MV-4-11 (cell line): ENCODE data around the gene CES2.

Source experiments
- DNase-seq: peaks from one replicate; lab custom pipeline; 2025; lab: John Stamatoyannopoulos, UW

Gene CES2

DNA sequence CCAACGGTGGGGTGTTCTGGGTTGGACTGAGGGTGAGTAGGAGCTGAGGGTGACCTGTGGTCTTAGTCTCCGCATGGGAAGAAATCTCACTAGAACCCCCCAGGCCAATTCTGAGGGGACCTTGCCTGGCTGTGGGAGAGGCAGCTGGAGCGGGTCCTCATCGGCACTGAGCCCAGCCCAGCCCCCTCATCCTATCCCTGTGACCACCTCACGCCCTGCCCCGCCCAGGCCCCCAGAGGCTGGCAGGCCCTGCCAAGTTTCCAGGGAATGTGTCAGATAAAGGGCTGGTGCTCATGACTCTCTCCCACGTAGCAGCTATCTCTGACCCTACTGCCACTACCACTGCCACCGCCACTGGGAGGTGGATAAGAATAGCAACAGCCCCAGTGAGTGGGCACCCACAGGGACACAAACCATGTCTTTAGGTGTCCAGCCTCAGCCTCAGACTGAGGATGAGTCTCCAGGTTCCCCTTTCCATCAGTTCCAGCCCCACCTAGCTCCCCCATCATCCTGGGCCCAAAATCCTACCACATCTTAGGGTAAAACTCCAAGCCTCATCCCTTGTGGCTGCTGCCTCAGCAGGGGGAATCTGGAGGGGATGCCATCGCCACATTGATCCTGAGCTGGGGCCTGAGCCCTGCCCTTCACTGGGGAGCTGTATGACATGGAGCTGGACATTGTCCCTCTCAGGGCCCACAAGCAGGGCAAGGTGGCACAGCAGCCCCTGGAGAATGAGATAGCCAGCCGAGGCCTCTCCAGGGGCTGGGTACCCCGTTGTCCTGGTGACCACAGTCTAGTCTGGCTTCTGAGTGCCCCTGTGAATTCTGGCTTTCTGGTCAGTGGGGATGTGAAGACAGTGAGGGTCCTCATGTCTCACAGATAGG lies 31.5 kb upstream of the CES2 start:
- DNase-seq, result no peak

DNA sequence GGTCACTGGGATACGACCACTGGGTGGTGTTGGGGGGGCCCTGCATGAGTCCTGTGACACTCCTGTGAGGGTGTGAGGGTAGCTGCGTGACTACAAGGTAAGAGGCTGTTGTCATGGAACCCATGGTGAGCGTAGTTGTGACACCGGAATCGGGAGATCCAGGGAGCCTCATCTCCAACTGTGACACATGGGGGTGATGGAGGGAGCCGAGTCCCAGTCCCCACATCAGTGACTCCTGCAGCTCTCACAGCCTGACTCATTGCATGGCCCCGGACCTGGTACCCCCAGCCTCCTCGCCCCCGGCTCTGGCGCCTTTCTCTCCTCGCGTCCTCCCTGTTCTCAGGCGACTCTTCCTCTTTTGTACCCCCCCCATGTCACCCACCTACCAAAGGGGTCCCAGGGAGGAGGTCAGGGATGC lies 30.9 kb upstream of the CES2 start:
- DNase-seq, result no peak

DNA sequence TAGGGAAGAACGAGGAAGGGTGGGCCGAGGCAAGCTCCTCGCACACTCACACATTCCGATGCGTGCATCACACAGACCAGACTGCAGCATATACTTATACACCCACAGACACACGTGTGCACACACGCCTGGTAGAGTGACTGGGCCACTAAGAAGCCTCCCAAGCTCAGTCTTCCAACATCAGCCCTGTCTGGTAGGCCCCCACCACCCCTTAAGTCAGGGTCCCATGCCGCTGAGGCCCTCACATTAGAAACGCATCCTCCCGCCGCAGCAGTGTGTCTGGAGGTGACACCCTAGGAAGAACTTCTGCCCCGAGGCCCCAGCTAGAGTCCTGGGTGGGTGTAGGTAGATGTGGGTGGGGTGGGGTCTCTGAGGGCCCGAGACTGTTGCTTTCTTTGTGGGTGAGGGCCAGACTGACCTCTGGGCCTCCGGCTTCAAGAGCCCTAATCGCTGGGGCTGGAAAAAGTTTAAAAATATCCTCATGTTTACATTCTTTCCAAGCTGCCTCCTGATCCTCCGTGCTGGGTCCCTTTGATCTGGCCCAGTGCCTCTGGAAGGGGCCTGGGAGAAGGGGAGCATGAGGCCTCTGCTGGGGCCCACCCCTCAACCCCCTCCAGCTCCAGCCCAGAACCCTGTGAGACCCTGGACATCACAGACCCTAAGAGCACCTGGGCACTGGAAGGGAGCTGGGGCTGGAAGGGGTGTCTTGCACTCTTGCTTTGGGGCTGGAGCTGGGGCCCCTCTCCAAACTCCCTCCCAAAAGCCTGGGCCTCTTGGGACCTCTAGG lies 30.3 kb upstream of the CES2 start:
- DNase-seq, result no peak

DNA sequence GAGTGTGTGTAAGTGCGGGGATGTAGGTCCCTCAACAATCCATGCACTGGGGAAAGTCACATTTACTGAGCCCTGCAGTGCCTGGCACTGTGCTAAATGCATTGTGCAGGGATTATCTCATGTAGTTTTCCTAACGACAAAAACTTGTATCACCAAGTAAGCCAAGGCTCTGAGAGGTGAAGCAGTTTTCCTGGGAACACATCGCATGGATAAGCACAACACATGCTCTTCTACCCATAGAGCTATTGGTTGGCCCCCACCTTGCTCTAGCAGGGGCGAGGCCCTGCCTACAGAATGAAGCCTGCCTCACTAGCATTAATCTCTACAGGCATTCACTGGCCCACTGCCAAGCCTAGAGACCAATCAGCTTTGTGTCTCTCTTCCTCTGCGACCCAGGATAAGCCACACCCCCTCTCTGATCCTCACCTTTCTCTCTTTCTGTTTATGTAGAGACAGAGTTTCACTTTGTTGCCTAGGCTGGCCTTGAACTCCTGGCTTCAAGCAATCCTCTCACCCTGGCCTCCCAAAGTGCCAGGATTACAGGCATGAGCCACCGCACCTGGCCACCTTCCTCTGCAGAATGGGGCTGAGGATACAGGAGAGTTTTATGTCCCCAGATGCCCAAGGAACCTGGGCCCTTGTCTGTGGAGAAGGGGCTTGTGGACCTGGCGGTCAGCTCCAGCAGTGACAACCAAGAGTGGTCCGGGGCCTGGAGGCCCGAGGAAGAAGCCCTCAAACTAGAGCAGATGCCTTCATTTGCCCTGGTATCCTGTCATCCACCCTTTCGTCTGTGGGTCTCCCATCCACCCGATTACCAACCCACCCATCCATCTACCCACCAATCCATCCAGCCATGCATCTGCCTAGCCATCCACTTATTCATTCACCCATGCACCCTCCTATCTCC lies 29.4 kb upstream of the CES2 start:
- DNase-seq, result no peak

DNA sequence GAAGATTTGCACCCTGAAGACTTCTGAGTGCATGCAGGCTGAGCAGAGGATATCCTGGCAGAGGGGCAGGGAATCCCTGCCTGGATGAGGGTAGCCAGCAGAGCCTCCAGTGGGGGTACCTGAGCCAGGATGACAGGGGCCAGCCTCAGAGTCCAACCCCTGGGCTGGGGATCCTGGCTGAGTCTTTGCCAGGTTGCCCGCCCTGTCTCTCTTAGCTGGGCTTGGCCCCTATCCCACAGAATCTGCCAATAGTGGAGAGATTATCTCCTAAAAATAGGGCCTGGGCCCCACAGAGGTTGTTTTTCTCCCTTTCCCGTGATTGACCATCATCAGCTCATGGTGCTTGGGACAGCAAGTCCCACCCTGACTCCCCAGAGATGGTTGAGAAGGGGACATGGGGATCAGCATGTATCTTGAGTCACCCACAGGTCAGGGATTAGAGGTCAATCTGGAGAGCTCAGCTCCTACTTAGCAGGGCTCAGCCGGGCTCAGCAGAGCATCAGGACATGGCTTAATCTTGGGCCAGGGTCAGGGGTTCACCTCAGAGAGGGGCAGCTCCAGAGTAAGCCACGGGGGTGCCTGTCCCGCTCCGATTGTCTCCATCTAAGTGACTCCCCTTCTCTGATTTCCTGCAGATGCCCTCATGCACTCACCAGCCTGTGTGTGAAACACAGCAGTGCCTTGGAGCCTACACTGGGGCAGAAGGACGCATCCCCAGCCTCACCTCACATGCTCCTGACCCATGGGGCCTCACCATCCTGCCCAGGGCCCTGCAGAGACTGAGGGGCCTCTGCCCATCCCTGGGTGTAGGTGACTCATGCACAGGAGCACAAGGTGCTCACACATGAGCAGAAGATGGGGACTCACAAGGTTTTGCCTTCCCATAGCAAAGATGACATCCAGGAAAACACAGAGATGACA lies 28.1 kb upstream of the CES2 start:
- DNase-seq, result no peak

DNA sequence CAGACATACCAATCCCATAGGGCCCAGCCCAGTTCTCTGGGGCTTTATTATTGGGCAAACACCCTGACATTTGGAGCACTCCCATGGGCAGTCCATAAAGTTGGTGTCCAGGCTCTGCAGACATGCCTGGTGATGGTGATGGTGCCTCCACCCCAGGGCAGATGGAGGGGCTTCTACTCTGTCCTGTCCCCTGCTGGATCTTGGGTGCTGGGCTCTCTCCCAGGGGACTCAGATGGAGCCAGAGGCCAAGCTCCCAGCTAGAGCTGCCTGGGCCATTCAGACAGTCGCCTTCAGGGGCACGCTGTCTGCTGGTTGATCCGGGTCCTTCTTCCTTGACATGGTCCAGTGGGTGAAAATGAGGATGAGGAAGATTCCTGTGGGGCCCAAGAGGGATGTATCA lies 27.2 kb upstream of the CES2 start:
- no peak for DNase-seq

DNA sequence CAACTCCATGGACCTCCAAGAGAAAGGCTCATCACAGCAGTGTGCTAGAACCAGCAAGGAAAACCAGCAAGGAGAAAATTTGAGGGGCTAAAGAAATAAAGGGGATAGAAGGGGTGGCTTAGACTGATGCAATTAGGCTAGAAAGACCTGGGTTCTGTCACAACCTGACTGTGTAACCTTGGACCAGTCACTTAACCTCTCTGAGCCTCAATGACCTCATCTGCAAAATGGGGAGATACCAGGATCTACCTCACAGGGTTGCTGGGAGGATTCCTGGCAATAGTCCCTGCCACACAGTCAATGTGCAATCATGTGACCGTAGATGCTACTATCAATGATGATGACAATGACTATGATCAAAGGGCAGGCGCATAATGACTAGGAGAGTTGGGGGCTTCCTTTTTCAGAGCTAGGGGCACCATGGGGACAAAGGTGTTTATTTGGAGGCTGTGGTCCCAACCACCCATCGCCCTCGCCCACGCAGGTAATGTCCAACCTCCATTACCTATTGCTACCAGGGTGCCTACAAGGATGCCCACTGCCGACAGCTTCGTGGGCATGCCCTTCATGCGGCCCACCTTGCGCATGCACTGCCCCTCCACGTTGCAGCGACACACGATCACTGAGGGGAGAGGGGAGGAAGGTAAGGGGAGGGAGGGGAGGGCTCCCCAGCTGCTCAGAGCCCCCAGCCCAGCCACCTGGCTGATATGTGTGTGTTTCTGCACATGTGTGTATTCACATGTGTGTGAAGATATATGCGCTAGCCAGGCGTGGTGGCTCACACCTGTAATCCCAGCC lies 26.4 kb upstream of the CES2 start:
- DNase-seq, result no peak

DNA sequence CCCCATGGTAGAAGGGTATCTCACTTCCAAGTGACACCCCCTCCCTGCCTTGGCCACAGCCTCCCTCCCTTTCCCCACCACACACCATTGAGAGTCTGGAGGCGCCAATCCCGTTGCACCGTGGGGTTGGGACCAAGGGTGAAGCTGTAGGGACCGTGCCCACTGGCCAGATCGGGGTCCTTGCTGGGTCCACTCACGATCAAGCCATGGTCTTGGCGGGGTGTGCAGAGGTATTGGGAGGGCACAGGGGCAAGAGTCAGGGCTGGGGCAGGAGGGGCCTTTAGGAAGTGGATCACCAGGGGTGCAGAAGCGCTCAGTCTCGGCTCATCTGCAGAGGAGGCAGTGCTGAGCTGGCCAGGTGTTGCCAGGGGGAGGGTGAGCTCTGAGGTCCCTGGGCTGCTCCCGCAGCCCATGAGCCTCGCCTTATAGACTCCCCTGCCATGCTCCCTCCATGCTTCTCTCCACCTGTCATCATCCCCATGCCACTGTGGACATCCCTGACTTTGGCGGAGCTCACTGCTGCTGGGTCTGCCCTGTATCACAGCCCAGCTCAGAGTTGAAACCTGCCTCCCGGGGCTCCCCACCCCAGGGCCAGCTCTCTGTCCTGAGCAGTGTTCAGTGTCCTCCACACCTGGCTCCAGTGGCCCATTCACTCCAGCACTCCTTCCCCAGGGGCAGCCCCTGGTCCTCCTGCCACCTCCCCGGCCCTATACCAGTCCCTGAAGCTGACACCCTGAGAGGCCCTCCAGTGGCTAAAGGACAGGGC lies 25.0 kb upstream of the CES2 start:
- no peak for DNase-seq

DNA sequence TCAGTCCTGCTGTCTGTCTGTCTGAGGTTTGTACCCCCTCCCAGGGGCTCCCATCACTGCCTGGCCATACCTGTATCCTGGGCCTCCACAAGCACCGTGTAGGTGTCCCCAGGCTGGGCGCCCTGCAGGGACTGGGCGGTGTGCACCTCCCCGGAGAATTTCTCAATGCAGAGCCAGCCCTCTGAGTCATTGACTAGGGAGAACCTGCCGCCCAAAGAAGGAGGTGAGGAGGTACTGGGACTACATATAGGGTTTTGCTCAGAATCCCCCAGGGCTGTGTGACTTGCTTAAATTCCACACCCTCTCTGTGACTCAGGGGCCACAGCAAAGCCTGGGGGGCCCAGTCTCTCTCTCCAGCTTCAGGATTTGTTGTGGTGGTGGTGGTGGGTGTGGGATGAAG lies 24.2 kb upstream of the CES2 start:
- no peak for DNase-seq

DNA sequence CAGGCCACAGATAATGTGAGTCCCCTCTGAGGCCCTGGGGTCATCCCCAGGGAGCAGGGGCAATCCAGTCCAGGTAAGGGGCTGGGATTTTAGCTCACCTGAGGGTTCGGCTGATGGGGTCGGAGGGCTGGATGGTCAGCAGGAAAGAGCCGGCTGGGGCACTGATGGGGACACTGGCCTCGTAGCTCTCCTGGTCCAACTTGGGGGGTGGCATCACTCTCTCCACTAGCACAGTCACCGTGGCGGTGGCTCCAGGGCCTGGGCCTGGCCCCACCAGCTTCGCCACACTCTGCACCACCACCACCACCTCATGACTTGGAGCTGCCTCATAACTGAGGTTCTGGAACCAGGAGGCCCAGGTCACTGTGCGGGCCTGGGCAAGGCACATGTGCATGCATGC lies 23.5 kb upstream of the CES2 start:
- no peak for DNase-seq

DNA sequence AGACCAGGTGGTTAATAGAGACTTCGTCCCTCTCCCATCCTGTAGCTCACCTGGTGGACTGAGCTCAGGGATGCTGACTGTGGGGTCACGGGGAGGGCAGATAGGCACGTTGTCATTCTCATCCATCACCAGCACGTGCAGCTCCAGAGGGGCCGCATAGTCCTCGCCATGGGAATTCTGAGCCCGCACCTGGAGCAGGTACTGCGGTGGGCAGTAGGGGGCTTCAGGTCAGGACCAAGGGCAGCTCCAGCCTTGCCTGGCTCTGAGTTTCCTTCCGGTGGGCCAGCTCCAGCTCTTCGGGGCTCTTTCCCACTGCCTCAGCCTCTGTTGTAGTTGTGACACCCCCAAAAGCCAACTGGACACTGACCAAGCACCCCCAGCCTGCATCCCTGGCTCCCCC lies 22.2 kb upstream of the CES2 start:
- DNase-seq, result no peak

DNA sequence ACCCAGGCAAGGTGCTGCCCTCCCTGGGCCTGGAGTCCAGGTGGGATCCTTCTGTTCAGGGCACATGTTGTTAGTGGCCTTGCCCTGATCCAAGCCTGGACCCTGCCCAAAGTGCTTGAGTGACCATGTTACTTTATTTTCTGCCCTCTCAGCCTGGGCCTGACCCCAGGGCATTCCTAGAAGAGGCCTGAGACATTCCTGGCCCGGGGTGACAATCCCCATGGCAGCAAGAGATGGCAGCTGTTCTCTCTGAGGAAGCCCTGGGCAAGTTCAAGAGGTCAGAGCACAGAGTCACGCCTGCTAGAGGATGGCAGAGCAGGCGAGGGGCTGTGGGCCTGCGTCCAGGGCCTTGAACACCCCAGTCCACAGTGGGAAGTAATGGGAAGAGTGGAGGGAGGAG lies 21.6 kb upstream of the CES2 start:
- no peak for DNase-seq

DNA sequence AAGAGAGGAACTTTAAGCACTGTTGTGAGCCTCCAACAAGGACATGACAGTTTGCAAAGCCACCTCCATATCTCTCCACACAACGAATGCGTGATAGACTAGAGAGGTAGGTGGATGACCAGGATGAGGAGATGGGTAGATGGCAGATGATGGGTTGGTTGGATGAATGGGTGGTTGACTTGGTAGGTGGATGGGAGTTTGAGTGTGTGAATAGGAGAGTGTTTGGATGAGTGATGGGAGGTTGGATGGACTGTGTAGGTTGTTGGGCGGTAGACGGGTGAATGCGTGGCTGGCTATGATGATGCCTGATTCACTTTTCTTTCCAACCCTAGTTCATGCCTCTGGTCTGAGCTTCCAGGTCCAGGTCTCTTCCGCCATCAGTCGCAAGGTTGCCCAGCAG lies 20.8 kb upstream of the CES2 start:
- DNase-seq, result no peak

DNA sequence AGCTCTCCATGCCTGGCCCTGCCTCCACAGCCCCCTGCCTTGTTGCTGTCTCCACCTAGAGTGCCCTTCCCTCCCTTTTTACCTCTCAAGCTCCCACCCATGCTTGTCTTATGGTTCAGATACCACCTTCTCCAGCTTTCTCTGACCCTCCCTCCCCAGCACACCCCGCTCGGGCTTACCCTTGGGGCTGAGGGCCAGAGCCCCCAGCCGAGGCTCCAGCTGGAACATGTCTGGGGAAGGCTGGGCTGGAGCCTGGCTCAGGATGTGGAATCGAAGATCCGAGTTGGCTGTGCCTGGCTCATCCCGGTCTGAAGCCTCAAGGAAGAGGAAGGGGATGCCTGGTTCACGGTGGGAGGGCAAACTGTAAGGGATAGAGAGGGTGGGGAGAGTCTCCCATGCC lies 20.3 kb upstream of the CES2 start:
- DNase-seq, result no peak

DNA sequence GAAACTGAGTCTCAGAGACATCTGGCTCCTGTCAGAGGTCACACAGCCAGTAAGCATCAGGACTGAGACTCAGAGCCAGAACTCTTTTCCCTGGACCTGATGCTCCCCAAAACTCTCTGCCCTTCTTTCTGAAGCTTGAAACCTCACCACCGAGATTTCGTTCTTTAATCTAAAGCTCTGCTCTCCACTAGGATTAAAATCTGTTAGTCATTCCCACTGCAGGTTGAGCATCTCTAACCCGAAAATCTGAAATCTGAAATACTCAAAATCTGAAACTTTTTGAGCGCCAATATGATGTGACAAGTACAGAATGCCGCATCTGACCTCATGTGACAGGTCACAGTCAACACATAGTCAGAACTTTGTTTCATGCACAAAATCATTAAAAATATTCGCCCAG lies 18.8 kb upstream of the CES2 start:
- DNase-seq, result no peak

DNA sequence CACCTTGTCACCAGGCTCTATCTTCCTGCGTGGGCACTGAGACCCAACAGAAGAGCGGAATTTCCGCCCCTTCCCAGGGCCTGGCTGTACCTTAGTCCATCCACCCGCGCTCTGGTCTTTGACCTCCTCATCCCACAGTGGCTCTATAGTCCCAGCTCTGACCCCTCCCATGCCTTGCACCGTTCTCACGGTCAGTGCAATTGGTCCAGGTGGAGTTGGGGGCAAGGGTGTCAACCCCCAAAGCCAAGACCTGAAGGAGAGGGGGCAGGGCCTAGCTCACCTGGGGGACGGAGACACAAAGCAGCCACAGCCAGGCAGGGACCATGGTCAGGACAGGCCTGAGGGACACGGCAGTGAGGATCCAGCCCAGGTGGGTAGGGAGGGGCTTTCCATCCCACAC lies 17.6 kb upstream of the CES2 start:
- DNase-seq, result no peak

DNA sequence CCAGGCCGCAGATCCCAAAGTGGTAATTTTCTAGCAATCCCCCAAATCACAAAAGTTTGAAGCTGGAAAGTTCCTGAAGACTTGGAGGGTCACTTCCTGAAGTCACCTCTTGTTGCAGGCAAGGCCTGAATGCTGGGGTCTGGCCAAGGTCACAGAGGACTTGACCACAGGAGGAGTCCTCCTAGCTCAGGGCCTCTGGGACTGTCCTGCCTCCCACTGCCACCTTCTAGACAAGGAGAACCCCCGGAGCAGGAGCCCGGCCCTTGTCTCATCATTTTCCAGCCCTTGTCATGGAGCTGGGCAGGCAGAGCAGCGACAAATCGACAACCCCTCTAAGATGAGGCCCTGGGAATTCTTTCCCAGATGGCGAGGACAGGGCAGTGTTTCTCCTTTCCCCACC lies 17.0 kb upstream of the CES2 start:
- DNase-seq, result no peak

DNA sequence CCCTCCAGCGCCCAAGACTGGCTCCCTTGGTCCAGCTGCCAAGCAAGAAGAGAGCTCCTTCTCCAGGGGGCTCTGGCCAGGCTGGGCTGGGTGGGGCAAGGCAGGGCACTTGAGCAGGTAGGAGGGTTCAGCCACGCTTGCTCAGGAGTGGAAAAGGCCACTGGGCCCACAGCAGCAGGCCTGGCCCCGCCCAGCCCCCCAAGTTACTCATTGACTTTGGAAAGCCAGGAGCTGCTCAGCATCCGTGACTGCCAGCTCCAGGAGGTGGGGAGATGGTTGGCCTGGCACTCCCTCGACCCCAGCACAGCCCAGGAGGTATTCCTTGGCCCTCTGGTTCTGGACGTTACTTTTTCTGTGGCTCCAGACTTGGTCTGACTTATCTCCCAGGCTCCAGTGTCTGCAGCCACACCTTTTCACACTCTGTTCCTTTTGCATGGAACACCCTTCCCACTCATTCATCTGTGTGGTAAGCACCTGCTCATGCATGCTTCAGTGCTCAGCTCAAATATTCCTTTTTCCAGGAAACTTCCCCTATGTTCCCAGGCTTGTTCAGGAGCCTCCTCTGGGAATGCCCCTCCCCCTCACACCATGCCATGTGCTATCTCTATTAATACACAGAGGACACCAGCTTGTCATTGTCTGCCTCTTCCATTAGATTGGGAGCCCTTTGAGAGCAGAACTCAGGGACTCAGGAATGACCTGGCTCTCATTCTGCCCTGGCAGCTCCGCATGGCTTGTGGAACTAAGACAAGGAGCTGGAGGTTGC lies 16.3 kb upstream of the CES2 start, which contains the start of gene CDH16:
Gene CDH16 (minus strand): TSS at position 83 of the 766 bp plus-strand sequence. CDS start 820 bp downstream, outside the sequence.
- DNase-seq, result no peak
